ENCODE measurements around the gene NMRAL1.

GRCh38 chr16:4455081-4455480, 19.3 kb downstream of the NMRAL1 start:
- no peak for TF ChIP-seq CTCF (IDR thresholded peaks at IDR 0.05; ENCODE audit: low read depth, low read length, poor library complexity, severe bottlenecking)
- TF ChIP-seq EZH2phosphoT487 (IDR thresholded peaks at IDR 0.05; ENCODE audit: borderline replicate concordance, low read length): no peak

Data from DOHH2 (cell line).